HEK293T (cell line): ENCODE data around the gene XPO1.
"Not testable (repeated sequence)": the region's sequence is repeated elsewhere in the genome, so short reads cannot be mapped to it uniquely, and the experiment has no call there.

ENCODE experiments used
- CTCF ChIA-PET: fragments of 350-600 bp; formaldehyde crosslinking; extraction: SDS; loops from one replicate; lab custom pipeline; 2021; ENCODE audit warnings: antibody characterized with exemption, inconsistent platforms; lab: Yijun Ruan, JAX
- POLR2A ChIA-PET: fragments of 350-600 bp; formaldehyde crosslinking; extraction: SDS; loops from one replicate; lab custom pipeline; 2020; ENCODE audit warnings: antibody characterized with exemption, inconsistent platforms; lab: Yijun Ruan, JAX
- DNase-seq: peaks from one replicate; pipeline ENCODE4 v3.0.0; 2012; ENCODE audit warnings: mixed read lengths; ENCODE audit errors: extremely low spot score
- ARNT ChIP-seq: fragments of 450-650 bp; IDR thresholded peaks from 2 replicates; pipeline ENCODE4 v1.6.1; 2017; ENCODE audit warnings: mild to moderate bottlenecking
- BHLHE40 ChIP-seq: fragments of 450-650 bp; IDR thresholded peaks from 2 replicates; pipeline ENCODE4 v1.6.1; 2016; ENCODE audit warnings: mild to moderate bottlenecking, moderate library complexity, borderline replicate concordance
- CTBP1 ChIP-seq: fragments of 450-650 bp; IDR thresholded peaks from 2 replicates; pipeline ENCODE4 v1.6.1; 2016; ENCODE audit warnings: borderline replicate concordance
- ELF4 ChIP-seq: fragments of 450-650 bp; IDR thresholded peaks from 2 replicates; pipeline ENCODE4 v1.6.1; 2017; ENCODE audit warnings: antibody characterized with exemption
- FOXA1 ChIP-seq: fragments of 450-650 bp; IDR thresholded peaks from 2 replicates; pipeline ENCODE4 v1.6.1; 2016; ENCODE audit warnings: mild to moderate bottlenecking
- FOXK2 ChIP-seq: fragments of 450-650 bp; IDR thresholded peaks from 2 replicates; pipeline ENCODE4 v1.6.1; 2016; ENCODE audit warnings: mild to moderate bottlenecking
- FOXM1 ChIP-seq: fragments of 450-650 bp; IDR thresholded peaks from 2 replicates; pipeline ENCODE4 v1.6.1; 2017; ENCODE audit warnings: mild to moderate bottlenecking, borderline replicate concordance
- HDGF ChIP-seq: fragments of 450-650 bp; IDR thresholded peaks from 2 replicates; pipeline ENCODE4 v1.6.1; 2017; ENCODE audit warnings: antibody characterized with exemption, borderline replicate concordance
- L3MBTL2 ChIP-seq: fragments of 450-650 bp; conservative IDR thresholded peaks from 2 replicates; pipeline ENCODE4 v1.6.1; 2016; ENCODE audit warnings: mild to moderate bottlenecking
- LEF1 ChIP-seq: fragments of 450-650 bp; IDR thresholded peaks from 2 replicates; pipeline ENCODE4 v1.6.1; 2017; ENCODE audit warnings: mild to moderate bottlenecking, borderline replicate concordance
- NFRKB ChIP-seq: fragments of 450-650 bp; IDR thresholded peaks from 2 replicates; pipeline ENCODE4 v1.6.1; 2016; ENCODE audit warnings: mild to moderate bottlenecking, moderate library complexity
- SP1 ChIP-seq: fragments of 450-650 bp; IDR thresholded peaks from 2 replicates; pipeline ENCODE4 v1.6.1; 2017
- SUZ12 ChIP-seq: fragments of 450-650 bp; IDR thresholded peaks from 2 replicates; pipeline ENCODE4 v1.6.1; 2016; ENCODE audit warnings: mild to moderate bottlenecking
- TARDBP ChIP-seq: fragments of 450-650 bp; IDR thresholded peaks from 2 replicates; pipeline ENCODE4 v1.6.1; 2016
- ZNF384 ChIP-seq: fragments of 450-650 bp; IDR thresholded peaks from 2 replicates; pipeline ENCODE4 v1.6.1; 2016
- TF ChIP-seq, protein P1 (sequence below): fragments of 450-650 bp; IDR thresholded peaks from 2 replicates; pipeline ENCODE4 v1.6.1; 2016

XPO1 gene

DNA sequence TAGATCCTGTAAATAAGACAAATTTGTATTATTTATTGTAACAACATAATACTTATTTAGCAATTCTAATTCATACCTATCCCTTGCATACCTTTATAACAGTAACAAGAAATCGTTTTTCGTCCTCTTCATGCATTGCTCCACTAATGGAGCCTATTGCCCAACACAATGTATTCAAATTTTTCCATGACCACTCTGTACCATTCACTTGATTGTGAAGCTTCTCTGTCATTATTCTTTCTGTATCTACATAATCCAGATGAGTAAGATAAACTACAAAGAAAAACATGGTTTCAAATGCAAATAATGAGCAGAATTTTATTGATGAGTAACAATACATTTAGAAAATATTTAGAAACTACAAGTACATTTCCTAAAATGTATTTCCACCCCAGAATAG is 45.7 kb downstream of the XPO1 start:
- DNase-seq: no peak
- CTCF ChIA-PET: no interaction called here
- no peak for TF ChIP-seq ARNT
- TF ChIP-seq ZNF384: no peak
- TF ChIP-seq L3MBTL2: no peak
- no peak for TF ChIP-seq SUZ12
- TF ChIP-seq BHLHE40: no peak
- TF ChIP-seq LEF1: no peak
- TF ChIP-seq FOXA1: no peak
- no peak for TF ChIP-seq ELF4
- POLR2A ChIA-PET: no interaction called here

DNA sequence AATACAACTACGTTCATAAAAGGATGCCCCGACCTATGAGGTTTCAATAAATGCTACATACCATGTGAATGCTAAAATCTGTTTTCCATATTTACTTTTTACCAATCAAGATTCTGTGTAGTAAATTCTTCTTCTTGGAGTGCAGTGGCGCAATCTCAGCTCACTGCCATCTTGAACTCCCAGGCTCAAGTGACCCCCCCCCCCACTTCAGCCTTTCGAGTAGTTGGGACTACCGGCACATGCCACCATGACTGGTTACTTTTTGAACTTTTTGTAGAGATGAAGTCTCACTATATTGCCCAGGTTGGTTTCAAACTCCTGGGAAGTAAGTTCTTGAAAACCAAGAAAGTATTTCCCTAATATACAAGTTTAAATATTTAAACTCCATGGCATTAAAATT is 52.9 kb downstream of the XPO1 start:
- POLR2A ChIA-PET: no interaction called here
- CTCF ChIA-PET: no interaction called here
- DNase-seq: no peak
- no peak for TF ChIP-seq NFRKB
- TF ChIP-seq TARDBP: no peak
- TF ChIP-seq ELF4: no peak
- no peak for TF ChIP-seq HDGF
- no peak for TF ChIP-seq ZNF384
- no peak for TF ChIP-seq L3MBTL2
- TF ChIP-seq FOXK2: no peak
- no peak for TF ChIP-seq CTBP1
- no peak for TF ChIP-seq LEF1
- TF ChIP-seq ARNT: no peak
- no peak for TF ChIP-seq FOXM1
- TF ChIP-seq SUZ12: no peak
- TF ChIP-seq, protein P1, sequence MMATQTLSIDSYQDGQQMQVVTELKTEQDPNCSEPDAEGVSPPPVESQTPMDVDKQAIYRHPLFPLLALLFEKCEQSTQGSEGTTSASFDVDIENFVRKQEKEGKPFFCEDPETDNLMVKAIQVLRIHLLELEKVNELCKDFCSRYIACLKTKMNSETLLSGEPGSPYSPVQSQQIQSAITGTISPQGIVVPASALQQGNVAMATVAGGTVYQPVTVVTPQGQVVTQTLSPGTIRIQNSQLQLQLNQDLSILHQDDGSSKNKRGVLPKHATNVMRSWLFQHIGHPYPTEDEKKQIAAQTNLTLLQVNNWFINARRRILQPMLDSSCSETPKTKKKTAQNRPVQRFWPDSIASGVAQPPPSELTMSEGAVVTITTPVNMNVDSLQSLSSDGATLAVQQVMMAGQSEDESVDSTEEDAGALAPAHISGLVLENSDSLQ: no peak
- TF ChIP-seq FOXA1: no peak
- no peak for TF ChIP-seq SP1
- TF ChIP-seq BHLHE40: no peak

DNA sequence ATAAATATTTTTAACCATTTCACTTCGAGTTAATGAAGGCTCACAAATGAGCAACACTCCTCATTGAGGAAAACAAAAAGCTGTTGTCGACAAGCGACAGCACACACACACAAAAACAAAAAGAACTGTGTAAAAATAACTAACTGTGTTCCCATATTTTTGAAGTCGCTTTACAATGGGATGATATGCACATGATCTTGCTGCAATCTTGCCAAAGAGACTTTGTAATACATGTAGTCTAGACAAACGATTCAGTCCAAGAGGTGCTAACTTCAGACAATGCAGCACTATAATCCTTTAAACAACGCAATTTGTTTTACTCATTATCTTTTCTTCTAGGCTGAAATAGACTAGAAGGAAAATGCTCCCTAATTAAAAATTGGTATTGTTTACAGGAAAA is 60.1 kb downstream of the XPO1 start:
- no peak for DNase-seq
- TF ChIP-seq TARDBP (no peak), ARNT (no peak), L3MBTL2 (no peak), LEF1 (no peak), NFRKB (no peak), SUZ12 (no peak), FOXA1 (no peak), FOXM1 (no peak), BHLHE40 (no peak), CTBP1 (no peak)
- CTCF ChIA-PET: no interaction called here
- POLR2A ChIA-PET: no interaction called here

DNA sequence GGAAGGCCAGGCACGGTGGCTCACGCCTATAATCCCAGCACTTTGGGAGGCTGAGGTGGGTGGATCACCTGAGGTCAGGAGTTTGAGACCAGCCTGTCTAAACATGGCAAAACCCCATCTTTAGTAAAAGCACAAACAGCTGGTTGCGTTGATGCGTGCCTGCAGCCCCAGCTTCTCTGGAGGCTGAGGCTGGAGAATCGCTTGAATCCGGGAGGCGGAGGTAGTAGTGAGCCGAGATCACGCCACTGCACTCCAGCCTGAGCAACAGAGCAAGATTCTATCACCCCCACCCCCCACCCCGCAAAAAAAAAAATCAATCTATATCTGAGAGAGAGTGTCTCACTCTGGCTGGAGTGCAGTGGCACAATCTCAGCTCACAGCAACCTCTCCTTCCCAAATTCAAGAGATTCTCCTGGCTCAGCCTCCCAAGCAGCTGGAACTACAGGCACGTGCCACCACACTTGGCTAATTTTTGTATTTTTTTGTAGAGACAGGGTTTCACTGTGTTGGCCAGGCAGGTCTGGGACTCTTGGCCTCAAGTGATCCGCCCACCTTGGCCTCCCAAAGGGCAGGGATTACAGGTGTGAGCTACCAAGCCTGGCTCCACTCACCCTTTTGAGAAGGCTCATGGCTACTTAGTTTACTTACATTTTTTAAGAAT is 61.1 kb downstream of the XPO1 start:
- DNase-seq, CTCF ChIA-PET, POLR2A ChIA-PET: not testable (repeated sequence)

DNA sequence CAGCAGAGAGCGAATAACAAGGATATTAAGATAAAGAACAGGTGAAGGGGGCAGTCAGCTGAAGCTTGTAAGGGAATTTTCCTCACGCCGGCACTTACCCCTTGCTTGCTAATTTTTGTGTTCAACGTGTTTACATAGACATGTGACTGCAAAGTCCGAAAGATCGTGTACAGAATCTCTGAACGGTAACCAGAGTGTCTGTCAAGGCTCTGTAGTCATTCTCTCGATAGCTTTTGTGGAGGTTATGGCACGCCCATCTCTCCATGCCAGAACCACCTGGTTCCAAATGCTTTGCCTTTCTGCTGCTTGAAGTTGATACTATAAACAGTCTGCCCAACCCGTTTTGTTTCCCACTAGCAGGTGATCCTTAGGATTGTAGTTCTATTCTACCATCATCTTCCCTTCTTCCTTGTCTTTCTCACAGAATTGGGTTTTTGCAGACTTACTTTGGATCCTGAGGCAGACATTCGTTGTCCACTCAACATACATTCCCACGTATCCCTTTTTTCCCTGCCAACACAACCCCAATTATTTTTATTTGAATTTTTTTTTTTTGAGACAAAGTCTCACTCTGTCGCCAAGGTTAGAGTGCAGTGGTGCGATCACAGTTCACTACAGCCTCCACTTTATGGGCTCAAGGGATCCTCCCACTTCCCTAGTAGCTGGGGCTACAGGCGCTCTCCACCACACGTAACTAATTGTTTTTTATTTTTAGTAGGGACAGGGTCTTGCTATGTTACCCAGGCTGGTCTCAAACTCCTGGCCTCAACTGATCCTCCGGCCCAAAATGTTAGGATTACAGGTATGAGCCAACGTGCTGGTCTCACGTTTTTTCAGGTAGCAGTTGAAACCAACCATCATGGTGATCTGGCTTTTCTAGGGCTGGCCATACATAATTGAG is 66.0 kb downstream of the XPO1 start:
- ChIA-PET CTCF (interaction anchor here (0.6 kb wide), 1 partner anchor 35 kb away, joined by 4 read pairs; no protein-coding TSS in a partner anchor), POLR2A (interaction anchor here (1.0 kb wide), 1 partner anchor 65 kb away, joined by 3 read pairs; no protein-coding TSS in a partner anchor)
- DNase-seq: no peak

DNA sequence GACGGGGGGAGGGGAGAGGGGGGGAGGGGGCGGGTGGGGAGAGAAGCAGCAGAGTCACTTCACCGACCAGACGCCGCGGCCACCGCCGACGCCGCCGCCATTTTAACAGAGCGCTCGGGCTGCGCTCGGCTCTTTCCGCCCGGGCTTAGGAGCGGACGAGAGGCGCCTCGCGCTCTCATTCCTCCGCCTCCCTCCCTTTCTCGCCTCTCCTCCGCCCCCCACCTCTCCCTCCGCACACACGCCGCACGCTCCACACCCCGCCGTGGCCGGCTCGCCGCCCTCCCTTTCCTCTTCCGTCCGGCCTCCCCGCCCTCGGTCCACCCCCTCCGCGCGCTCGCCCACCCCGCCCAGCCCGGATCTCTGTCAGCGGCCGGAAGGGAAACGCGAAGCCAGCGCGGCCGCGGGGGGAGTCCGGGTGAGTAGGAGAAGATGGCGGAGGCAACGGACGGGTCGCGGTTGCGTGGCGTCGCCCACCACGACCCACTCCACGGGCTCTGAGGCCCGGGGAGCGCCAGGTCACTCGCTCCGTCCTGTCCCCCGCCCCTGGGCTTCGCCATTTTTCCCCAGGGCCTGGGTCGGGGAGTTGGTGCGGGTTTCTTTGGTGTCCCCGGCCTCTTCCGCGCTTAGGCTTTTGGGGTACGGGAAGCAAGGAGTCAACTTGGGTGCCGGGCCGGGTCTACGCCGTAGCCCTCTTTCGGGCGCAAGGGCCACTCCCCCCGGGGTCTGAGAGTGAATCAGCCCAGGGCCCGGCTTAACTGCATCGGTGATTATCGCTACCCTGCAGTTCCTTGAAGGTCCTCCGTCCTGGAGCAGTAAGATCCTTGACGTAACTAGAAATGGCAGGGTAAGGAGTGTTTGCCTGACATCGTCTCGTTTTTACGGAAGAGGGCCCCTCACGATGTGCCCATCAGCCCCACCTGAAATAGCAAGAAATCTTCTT is 66.9 kb downstream of the XPO1 start, which contains the start of gene USP34:
USP34 (minus strand) TSS at position 123 of the 940 bp plus-strand sequence. CDS start 395 bp downstream, outside the sequence.
- ChIA-PET CTCF (no interaction called here), POLR2A (interaction anchor here (1.0 to 1.3 kb wide), 2 partner anchors 66 to 67 kb away, joined by 3 to 4 read pairs; partner anchors contain the start of gene XPO1)
- peak; percentile 84 for DNase-seq
- no peak for TF ChIP-seq FOXK2
- no peak for TF ChIP-seq ARNT
- no peak for TF ChIP-seq LEF1
- no peak for TF ChIP-seq SP1
- no peak for TF ChIP-seq ELF4
- no peak for TF ChIP-seq ZNF384
- no peak for TF ChIP-seq TARDBP
- TF ChIP-seq, protein P1: no peak
- no peak for TF ChIP-seq CTBP1
- TF ChIP-seq SUZ12: no peak
- no peak for TF ChIP-seq BHLHE40
- TF ChIP-seq FOXM1: no peak
- no peak for TF ChIP-seq FOXA1
- TF ChIP-seq HDGF: no peak
- TF ChIP-seq NFRKB: no peak
- no peak for TF ChIP-seq L3MBTL2

More for the DNA sequence above, 66.0 kb downstream of the XPO1 start:
- TF ChIP-seq ELF4 (no peak), FOXK2 (no peak), LEF1 (no peak), HDGF (no peak), FOXA1 (no peak)
- TF ChIP-seq, protein P1: no peak
